ENCODE data around the gene ATF2.

DNA sequence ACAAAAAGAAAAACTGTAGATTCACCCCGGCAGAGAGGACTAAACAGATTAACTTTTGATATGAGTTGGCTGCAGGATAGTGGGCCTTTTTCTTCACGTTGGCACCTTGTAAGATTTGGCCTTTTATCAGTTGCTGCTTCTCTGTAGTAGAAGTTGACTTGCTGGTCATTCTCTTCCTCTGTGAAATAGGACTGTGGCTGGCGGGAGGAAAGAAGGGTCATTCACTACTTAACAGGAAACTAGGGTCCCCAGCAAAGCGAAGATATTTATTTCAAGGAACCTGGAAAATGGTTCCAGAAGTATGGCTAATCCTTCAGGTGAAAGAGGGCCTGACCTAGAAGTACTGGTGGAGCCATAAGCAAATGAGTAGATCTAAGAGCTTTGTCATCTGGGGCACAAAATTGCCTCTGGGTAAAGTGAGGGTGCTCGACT lies 13.9 kb upstream of the ATF2 start:
- TF ChIP-seq, protein P1, sequence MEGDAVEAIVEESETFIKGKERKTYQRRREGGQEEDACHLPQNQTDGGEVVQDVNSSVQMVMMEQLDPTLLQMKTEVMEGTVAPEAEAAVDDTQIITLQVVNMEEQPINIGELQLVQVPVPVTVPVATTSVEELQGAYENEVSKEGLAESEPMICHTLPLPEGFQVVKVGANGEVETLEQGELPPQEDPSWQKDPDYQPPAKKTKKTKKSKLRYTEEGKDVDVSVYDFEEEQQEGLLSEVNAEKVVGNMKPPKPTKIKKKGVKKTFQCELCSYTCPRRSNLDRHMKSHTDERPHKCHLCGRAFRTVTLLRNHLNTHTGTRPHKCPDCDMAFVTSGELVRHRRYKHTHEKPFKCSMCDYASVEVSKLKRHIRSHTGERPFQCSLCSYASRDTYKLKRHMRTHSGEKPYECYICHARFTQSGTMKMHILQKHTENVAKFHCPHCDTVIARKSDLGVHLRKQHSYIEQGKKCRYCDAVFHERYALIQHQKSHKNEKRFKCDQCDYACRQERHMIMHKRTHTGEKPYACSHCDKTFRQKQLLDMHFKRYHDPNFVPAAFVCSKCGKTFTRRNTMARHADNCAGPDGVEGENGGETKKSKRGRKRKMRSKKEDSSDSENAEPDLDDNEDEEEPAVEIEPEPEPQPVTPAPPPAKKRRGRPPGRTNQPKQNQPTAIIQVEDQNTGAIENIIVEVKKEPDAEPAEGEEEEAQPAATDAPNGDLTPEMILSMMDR (IDR thresholded peaks at IDR 0.05), result no peak
- TF ChIP-seq POLR2A (IDR thresholded peaks at IDR 0.05), result no peak

Data from heart left ventricle (tissue), 13 donors.